ENCODE results near the gene TRRAP.

TRRAP gene

GRCh38 chr7:98982686-98983085, 104.4 kb downstream of the TRRAP start:
- DNase-seq (ENCODE audit: extremely low read depth in 1 of 2, low read depth in 1 of 2): no peak

- DNase-seq (ENCODE audit: extremely low read depth in 1 of 2, low read depth in 1 of 2): no peak
Measured at GRCh38 chr7:98984126-98984525, 105.8 kb downstream of the TRRAP start.

- no peak for DNase-seq (ENCODE audit: extremely low read depth in 1 of 2, low read depth in 1 of 2)
Measured at GRCh38 chr7:98985406-98985805, 107.1 kb downstream of the TRRAP start.

- DNase-seq (ENCODE audit: extremely low read depth in 1 of 2, low read depth in 1 of 2): no peak
Measured at GRCh38 chr7:98985945-98986344, 107.6 kb downstream of the TRRAP start.

- DNase-seq (ENCODE audit: extremely low read depth in 1 of 2, low read depth in 1 of 2): no peak
Measured at GRCh38 chr7:98988641-98989040, 110.3 kb downstream of the TRRAP start.

GRCh38 chr7:98990356-98990755, 112.0 kb downstream of the TRRAP start:
- no peak for DNase-seq (ENCODE audit: extremely low read depth in 1 of 2, low read depth in 1 of 2)

- no peak for DNase-seq (ENCODE audit: extremely low read depth in 1 of 2, low read depth in 1 of 2)
Measured at GRCh38 chr7:98991141-98991540, 112.8 kb downstream of the TRRAP start.

- DNase-seq (ENCODE audit: extremely low read depth in 1 of 2, low read depth in 1 of 2): no peak
Measured at GRCh38 chr7:98992076-98992475, 113.7 kb downstream of the TRRAP start.

- DNase-seq (ENCODE audit: extremely low read depth in 1 of 2, low read depth in 1 of 2): no peak
Measured at GRCh38 chr7:98993024-98993897, 114.9 kb downstream of the TRRAP start.

GRCh38 chr7:98994046-98994944, 116.0 kb downstream of the TRRAP start:
- DNase-seq (ENCODE audit: extremely low read depth in 1 of 2, low read depth in 1 of 2): no peak

GRCh38 chr7:98995111-98995510, 116.8 kb downstream of the TRRAP start:
- DNase-seq (ENCODE audit: extremely low read depth in 1 of 2, low read depth in 1 of 2): no peak

GRCh38 chr7:98995523-98996149, 117.3 kb downstream of the TRRAP start:
- DNase-seq (ENCODE audit: extremely low read depth in 1 of 2, low read depth in 1 of 2): no peak

GRCh38 chr7:98996150-98996552, 117.8 kb downstream of the TRRAP start:
- peak in 1 of 2 donors; percentile 41 for DNase-seq (ENCODE audit: extremely low read depth in 1 of 2, low read depth in 1 of 2)

- no peak for DNase-seq (ENCODE audit: extremely low read depth in 1 of 2, low read depth in 1 of 2)
Measured at GRCh38 chr7:98997846-98998245, 119.5 kb downstream of the TRRAP start.

GRCh38 chr7:98998821-98999725, 120.7 kb downstream of the TRRAP start:
- DNase-seq (ENCODE audit: extremely low read depth in 1 of 2, low read depth in 1 of 2): no peak

GRCh38 chr7:99000196-99000903, 122.0 kb downstream of the TRRAP start:
- no peak for DNase-seq (ENCODE audit: extremely low read depth in 1 of 2, low read depth in 1 of 2)

- peak in 1 of 2 donors; percentile 33 for DNase-seq (ENCODE audit: extremely low read depth in 1 of 2, low read depth in 1 of 2)
Measured at GRCh38 chr7:99000904-99001465, 122.7 kb downstream of the TRRAP start.

- no peak for DNase-seq (ENCODE audit: extremely low read depth in 1 of 2, low read depth in 1 of 2)
Measured at GRCh38 chr7:99001482-99002147, 123.3 kb downstream of the TRRAP start.

Measured in stimulated activated CD8-positive, alpha-beta memory T cell treated with anti-CD3 and anti-CD28 coated beads, Interleukin-7, amount 100 ng/mL, for 48 hours (primary cell).